Measurements from ENCODE around the gene HPSE.
"Not testable (repeated sequence)": the region's sequence is repeated elsewhere in the genome, so short reads cannot be mapped to it uniquely, and the experiment has no call there.

The HPSE gene

GRCh38 chr4:83329521-83330110, 5.0 kb downstream of the HPSE start:
- DNase-seq = no peak

- DNase-seq = no peak
Measured at GRCh38 chr4:83328521-83329187, 6.0 kb downstream of the HPSE start.

GRCh38 chr4:83326546-83326945, 8.1 kb downstream of the HPSE start:
- no peak for DNase-seq

DNA sequence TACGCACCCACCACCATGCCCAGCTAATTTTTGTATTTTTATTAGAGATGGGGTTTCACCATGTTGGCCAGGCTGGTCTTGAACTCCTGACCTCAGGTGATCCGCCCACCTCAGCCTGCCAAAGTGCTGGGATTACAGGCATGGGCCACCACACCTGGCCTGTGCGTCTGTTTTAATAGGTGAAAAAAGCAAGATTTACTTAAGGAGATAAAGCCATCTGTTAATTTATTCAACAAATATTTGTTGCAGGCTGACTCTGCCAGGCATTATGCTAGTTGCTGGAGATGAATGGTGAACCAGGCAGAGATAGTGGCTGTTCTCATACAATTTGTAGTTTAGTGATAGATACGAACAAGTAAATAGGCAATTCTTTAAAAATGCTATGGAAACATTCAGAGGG, 9.3 kb downstream of the HPSE start:
- DNase-seq = not testable (repeated sequence)

GRCh38 chr4:83323136-83323535, 11.5 kb downstream of the HPSE start:
- no peak for DNase-seq

DNA sequence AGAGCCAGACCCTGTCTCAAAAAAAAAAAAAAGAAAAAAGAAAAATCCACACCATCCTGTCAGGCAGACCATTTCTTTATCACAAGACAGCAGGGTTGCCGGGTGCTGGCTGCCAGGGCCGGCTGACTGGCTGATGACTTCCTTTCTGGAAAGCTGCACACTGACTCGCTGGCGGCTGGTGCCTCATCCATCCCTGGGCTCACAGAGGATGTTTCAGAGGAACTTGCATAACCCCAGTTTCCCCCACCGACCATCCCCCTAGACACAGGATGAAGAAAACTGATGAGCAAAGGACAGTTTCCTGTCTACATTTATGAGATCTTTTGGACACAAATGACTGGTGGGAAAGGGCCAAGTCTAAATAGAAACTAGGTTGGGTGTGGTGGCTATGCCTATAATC, 14.1 kb downstream of the HPSE start:
- DNase-seq = peak in 1 of 5 donors; percentile 54

DNA sequence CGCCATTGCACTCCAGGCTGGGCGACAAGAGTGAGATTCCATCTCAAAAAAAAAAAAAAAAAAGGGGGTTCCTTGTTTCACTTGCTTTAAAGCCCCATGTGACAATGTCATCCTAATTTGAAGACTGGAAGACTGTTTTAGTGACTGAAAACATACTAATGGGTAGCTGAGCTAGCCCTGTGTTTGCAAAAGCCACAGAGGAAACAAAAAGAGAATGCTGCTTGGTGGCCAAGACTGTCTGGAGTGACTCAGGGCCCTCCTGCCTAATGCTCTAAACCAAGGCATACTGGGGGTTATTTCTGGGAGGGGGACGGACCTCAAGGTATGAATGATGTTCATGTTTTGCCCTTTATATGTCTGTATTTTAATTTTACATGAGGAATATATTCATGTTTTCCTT, 16.0 kb downstream of the HPSE start:
- no peak for DNase-seq

DNA sequence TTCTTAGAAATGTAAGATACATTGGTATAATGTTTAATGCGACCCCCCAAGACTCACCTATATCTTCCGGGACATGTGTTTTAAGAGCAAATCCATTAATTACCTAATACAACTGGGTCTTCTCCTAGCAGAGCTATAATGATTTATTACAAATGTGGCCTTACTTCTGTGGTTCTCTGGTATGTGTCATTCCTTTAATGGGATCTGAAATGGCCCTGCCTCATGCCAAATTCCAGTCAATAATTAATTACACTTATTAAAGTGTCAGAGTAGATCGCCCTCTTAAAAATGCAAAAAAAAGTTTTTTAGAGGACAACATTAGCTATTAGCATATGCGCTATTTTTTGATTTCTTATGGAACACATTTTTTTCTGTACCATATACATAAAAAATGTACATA, 17.0 kb downstream of the HPSE start:
- DNase-seq = no peak

DNA sequence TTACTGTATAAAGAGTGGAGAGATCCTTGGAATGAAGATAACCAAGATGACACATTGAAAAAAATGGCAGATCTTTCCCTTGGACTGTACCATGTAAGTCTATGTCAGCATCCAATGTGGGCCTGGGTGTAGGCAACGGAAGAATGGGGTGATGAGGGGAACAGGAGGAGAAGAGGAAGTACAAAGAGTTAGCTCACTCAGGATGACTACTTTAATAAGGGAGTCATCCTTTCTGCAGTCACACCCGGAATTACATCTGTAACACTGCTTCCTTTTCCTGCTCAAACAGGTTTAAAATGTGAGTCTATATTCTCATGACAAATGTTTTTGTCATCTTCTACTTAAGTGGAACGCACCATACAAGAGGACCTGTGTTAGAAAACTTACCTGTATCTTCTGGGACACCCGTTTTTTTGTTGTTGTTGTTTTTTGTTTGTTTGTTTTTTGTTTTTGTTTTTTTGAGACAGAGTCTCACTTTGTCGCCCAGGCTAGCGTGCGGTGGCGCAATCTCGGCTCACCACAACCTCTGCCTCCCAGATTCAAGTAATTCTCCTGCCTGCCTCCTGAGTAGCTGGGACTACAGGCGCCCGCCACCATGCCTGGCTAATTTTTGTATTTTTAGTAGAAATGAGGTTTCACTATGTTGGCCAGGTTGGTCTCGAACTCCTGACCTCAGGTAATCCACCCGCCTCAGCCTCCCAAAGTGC, 18.0 kb downstream of the HPSE start:
- DNase-seq = no peak

DNA sequence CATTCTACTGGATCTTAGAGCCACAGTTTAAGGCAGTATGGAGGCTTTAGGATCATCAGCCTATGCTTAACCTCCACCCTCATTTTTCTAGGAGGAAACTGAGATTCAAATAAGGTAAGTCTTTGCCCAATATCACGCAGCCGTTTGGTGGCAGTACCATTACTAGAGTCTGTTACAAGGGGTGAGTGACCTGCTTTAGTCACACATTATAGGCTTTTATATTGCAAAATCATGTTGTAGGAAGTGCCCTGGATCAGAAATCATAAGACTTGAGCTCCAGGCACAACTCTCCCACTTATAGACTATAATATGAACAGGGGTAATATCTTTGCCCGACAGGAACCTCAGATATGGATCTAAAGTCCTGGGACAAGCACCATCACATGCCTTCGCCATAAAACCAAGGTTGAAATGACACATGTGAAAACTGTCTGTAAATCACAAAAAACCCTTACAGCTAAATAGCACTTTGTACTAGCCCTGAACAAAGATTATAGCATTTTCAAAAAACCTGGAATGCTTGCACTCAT, 19.2 kb downstream of the HPSE start:
- DNase-seq = no peak

- DNase-seq = no peak
Measured at GRCh38 chr4:83308672-83309071, 26.0 kb downstream of the HPSE start.

DNA sequence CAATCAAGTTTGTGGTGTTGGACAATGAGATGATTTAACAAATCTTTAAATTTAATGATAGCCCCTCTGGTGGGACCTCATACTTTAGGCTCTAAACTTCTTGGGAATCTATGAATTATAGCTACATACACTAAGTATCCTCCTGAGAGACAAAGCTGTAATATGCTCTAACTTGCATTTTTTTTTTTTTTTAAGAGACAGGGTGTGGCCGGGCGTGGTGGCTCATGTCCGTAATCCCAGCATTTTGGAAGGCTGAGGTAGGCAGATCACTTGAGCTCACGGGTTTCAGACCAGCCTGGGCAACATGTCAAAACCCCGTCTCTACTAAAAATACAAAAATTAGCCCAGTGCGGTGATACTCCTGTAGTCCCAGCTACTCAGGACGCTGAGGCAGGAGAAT, 26.7 kb downstream of the HPSE start:
- no peak for DNase-seq

- no peak for DNase-seq
Measured at GRCh38 chr4:83305187-83305586, 29.5 kb downstream of the HPSE start.

DNA sequence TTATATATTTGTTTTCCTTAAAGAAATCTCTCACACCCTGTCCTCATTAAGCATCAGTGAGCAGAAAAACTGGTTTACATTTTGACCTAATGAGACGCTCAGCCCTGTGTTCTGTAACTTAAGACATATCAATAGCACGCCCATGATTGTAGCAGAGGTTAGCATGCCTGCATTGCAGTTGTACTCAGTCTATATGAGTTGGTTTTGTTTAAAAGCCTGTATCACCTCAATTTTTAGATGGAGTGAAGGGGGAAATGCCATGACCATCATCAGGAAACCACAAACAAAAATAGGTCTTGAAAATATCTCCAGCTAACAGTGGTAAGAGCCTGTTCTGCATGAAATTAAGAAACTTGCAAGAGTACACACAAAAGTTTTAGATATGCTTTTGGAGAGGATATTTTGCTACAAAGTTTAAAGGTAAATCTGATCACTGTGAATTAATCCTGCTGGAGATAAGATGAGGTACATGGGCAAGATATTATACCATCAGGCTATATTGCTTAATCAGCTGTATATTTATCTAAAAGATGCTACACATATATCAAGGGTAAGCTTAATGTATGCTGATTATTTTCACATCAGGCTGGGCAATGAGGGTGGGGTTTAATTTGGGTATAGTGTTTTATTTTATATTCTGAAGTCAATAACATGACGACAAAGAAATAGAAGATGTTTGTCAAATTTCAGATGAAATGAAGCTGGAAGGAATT, 36.9 kb downstream of the HPSE start:
- no peak for DNase-seq

GRCh38 chr4:83293305-83294046, 41.2 kb downstream of the HPSE start:
- DNase-seq = no peak

DNA sequence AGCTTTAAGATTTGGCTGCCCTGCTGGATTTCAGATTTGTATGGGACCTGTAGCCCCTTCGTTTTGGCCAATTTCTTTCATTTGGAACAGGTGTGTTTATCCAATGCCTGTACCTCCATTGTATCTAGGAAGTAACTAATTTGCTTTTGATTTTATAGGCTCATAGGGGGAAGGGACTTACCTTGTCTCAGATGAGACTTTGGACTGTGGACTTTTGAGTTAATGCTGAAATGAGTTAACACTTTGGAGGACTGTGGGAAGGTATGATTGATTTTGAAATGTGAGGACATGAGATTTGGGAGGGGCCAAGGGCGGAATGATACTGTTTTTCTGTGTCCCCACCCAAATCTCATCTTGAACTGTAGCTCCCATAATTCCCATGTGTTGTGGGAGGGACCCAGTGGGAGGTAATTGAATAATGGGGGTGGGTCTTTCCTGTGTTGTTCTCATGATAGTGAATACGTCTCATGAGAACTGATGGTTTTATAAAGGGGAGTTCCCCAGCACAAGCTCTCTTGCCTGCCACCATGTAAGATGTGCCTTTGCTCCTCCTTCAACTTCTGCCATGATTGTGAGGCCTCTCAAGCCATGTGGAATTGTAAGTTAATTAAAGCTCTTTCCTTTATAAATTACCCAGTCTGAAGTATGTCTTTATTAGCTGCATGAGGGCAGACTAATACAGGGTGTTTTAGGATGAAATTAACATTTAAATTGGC, 44.4 kb downstream of the HPSE start:
- not testable (repeated sequence) for DNase-seq

DNA sequence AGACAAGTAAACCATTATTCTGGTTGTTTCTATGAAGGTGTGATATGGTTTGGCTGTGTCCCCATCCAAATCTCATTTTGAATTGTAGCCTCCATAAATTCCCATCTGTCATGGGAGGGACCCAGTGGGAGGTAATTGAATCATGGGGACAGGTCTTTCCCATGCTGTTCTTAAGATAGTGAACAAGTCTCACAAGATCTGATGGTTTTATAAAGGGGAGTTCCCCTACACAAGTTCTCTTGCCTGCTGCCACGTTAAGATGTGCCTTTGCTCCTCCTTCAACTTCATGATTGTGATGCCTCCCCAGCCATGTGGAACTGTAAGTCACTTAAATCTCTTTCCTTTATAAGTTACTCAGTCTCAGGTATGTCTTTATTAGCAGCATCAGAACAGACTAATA, 46.3 kb downstream of the HPSE start:
- DNase-seq = not testable (repeated sequence)

- peak in 2 of 5 donors; percentile 11 to 55 for DNase-seq
Measured at GRCh38 chr4:83285055-83285407, 49.6 kb downstream of the HPSE start.

GRCh38 chr4:83284193-83285054, 50.2 kb downstream of the HPSE start, which contains the start of gene COQ2:
TSS of gene COQ2 (minus strand) at chr4:83284798. CDS start at chr4:83284764, 34 bp downstream.
- DNase-seq = peak; percentile 89 to 94 (median 92)

DNA sequence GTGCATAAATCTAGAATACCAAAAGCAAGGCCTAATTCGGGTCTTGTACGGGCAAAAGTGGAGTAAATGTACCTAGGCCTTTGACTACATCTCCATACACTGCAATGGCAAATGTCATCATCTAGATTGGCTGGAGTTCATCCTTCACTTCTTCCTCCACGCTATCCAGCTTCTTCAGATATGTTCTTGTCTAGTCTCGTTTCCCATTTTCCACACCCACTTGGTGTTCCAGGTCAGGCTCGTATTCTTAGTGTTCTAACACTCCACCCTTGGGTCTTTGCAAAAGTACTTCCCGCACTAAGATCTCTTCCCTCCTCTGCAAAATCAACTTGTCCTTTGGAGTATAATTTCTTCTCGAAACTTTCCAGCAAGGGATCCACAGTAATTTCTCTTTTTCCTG, 51.5 kb downstream of the HPSE start:
- no peak for DNase-seq

DNA sequence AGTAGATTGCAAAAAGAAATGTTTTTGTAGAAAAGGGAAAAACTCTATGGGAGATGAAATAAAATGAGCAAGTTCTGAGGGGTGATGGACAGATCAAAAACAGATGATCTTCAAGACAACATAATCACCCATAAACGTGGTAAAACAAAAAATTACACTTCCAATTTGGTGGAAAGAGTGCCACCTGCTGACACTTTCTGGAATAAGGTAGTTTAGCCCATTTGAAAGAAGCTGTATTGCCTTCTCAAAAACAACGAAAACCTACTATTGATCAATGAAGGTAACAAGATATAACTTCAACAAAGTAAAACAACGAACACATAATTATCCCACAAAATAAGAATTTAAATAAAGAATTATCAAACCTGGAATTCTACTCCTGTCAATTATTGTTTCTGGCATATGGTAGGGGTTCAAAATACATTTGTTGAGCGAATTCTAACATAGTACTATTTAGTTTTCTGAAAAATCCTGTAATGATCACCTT, 52.6 kb downstream of the HPSE start:
- peak in 4 of 5 donors; percentile 19 to 68 (median 50) for DNase-seq

All from T-helper 1 cell (primary cell).